Stimulated activated CD4-positive, alpha-beta T cell treated with anti-CD3 and anti-CD28 coated beads, TNF-alpha, amount 100 ng/mL, for 24 hours (primary cell): ENCODE results near the gene PNKP.

Source experiments
- DNase-seq, 3 experiments: peaks; one replicate each; pipeline ENCODE4 v3.0.0-alpha.2; 2020; ENCODE audit warnings: low read depth in 3 of 3

Gene PNKP

DNA sequence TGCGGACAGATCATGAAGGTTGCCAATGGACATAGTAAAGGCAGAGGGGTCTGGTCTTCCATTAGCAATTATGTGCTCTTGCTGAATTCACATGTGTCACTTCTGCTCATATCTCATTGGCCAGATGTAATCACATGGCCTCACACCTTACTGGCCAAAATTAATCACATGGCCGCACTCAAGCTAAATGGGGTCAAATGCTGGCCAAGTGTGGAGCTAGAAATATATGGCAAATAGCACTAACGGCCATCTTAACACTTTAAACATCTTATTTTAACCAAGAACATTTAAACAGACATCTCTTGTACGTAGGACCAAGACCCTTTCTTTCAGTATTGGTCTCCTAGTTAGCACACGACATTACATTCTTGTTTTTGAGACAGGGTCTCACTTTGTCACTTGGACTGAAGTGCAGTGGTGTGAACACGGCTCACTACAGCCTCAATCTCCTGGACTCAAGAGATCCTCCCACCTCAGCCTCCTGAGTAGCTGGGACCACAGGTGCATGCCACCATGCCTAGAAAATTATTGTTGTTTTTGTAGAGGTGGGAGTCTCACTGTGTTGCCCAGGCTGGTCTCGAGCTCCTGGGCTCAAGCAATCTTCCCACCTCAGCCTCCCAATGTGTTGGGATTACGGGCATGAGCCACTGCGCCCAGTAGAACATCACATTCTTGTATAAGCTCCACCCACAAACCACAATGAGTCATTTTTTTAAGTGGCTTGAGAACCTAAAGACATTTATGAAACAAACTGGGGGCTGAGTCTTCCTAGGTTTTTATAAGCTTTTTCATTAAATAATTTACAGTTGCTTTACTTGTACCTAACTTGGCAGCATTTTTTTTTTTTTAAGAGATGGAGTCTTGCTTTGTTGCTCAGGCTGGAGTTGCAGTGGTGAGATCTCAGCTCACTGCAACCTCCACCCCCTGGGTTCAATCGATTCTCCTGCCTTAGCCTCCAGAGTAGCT lies 19.4 kb downstream of the PNKP start:
- no peak for DNase-seq

DNA sequence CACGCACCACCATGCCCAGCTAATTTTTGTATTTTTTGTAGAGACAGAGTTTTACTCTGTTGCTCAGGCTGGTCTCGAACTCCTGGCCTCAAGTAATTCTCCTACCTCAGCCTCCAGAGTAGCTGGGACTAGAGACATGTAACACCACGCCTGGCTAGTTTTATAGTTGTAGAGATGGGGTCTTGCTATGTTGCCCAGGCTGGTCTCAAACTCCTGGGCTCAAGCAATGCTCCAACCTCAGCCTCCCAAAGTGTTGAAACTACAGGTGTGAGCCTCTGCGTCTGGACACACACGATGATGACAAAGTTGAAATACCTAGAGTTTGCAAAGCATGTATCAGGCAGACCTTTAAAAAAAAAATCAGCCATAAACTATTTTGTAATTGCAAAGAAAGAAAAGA lies 21.0 kb downstream of the PNKP start:
- no peak for DNase-seq

DNA sequence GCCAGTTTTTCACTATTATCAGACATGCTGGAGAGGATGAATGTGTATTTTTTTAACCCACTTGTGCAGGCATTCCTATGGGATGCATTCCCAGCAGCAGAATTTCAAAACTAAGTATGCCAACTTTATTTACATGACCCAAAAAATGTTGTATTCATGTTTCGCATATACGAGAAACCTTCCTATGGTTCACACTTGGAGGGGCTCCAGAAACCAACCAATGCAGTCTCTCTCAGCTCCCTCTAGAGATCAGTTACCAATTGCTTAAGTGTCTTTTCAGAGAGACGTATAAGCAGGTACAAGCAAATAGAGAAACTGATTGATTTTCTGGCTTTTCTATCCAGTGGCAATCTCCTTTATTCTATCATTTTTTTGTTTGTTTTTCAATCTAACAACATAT lies 22.0 kb downstream of the PNKP start:
- no peak for DNase-seq

DNA sequence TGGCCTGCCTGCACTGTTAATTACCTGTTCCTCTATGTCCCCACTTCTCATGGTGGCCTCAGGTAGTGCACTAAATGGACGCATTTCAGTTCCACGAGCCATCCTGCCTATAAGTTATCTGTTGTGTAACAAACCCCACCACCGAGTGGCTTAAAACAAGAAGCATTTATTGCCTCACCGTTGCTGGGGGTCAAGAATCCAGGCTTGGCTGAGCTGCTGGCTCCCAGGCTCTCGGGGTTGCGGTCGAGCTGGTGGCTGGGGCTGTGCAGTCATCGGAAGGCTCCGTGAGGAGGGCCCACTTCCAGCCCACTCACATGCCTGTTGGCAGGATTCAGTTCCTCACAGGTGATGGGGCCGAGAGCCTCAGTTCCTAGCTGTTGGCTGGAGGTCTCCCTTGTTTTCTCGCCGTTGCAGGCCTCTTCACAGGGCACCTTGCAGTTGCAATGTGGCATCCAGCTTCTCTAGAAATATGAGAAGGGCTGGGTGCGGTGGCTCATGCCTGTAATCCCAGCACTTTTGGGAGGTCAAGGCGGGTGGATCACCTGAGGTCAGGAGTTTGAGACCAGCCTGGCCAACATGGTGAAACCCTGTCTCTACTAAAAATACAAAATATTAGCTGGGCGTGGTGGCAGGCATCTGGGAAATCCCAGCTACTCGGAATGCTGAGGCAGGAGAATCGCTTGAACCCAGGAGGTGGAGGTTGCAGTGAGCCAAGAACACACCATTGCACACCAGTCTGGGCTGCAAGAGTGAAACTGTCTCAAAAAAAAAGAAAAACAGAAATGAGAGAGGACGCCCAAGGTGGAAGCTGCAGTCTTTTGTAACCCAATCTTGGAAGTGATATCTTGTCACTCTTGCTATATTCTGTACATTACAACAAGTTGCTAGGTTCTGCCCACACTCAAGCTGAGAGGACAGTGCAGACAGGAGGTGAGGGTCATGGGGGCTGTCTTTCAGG lies 23.0 kb downstream of the PNKP start:
- DNase-seq = no peak

DNA sequence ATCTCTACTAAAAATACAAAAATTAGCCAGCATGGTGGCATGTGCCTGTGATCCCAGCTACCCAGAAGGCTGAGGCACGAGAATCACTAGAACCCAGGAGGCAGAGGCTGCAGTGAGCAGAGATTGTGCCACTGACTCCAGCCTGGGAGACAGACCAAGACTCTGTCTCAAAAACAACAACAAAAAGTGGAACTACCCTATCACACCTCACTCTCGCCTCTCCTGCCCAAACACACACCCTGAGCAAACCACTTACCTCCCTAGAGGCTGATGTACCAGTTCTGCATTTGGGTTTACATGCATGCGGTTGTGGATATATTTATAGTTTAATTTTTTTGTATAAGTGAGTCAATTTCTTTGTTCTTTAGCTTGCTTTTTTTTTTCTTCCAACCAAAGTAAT lies 24.1 kb downstream of the PNKP start:
- no peak for DNase-seq

DNA sequence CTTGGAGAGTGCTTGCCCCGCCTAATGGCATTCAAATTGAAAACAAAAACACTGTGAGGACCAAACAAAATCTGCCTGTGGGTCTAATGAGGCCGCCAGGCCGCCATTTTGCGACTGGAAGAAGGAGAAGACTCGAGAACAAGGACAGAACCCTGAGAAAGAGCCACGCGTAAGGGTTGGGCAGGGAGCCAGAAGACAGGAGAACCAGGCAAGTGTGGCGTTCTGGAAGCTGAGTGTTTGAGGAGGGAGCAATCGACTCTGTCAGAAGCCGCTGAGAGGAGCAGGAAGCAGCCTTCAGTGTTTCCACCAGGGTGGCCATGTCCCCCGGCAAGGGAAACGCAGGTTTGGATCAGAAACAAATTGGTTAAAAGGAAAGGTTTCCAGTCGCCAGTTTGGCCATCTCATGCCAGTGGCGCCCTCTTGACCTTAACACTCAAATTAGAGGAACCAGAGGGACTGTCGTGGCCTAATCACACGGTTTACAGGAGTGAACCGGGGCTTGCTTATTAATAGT lies 26.6 kb downstream of the PNKP start:
- DNase-seq = no peak

DNA sequence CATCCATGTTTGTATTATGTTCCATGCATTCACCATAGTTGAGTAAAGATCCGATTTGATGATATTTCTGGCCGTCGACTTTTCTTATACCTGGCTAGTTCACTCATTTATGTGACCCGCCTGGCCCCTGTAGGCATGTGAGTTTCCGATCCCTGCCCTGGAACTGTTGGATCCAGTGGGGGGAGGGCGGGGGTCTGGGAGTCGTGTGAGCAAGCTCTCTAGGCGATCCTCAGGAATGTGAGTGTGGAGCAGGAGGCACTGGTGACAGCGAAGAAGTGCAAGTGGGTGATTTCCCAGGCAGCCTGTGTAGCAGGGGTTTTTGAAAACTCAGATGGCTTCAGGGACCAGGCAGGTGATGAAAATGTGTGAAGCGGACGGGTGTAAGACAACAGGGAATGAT lies 27.1 kb downstream of the PNKP start:
- no peak for DNase-seq

DNA sequence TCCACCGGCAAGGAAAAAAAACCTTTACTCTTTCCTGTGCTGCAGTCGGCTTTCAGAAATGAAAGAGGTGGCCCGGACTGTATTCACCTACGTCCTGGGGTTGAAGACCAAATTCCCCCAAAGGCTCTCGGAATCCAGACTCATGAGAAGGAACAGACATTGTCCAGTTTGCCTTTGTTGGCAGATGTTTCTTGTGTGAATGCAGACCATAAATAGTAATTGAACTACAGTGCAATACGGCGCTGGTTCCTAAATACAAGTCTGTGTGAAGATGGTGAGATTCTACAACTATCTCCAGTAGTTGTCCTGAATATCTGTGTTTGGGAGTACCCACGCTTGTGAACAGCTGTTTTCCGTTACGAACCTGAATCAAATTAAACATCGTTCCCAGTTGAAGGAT lies 27.7 kb downstream of the PNKP start:
- DNase-seq = no peak

DNA sequence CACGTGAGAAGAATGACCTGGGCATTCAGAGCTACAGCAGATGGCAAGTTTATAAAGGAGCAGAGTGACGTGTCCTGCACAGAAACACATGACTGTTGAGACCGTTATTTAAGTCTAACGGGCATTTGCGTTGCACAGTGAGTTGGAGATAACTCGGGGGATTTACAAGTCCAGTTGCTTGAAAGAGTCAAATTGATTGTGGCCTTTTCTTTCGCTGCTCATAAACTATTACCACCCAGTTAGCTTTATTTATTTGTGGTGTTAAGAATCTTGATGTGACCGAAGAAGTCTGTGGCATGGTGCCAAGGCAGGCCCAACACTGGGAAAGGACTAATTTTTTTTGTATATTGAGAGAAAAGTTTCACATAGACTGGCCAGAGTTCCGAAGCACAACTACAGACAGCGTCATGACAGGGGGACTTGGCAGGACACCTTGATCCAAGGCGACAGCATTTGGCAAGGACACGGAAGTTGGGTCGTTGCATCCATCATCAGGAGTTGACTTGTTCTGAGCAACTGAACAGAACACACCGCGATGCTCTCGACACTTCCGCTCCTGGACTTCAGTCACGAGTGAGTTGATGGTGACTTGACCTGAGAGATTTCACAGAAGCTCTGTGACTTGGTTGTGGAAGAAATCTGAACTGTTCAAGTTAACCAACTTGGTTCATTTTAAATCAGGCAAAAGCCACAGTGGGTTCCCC lies 28.3 kb downstream of the PNKP start:
- no peak for DNase-seq

DNA sequence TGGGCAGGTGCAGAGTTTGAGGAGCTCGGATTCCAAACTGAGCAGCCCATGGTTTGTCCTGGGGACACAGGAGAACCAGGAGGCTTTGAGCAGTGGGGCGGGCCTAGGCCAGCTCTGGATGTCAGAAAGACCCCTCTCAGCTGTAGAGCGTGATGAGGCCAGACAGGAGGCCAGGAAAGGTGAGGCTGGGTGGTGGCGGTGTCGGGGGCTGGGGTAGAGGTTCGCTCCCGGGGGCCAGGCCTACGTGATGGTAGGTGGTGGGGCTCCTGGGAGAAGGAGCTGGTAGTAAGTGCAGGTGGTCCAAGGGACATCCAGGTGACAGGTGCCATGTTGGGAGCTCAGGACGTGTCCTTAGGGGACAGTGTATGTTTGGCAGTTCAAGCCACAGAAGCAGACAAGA lies 30.0 kb downstream of the PNKP start:
- no peak for DNase-seq

DNA sequence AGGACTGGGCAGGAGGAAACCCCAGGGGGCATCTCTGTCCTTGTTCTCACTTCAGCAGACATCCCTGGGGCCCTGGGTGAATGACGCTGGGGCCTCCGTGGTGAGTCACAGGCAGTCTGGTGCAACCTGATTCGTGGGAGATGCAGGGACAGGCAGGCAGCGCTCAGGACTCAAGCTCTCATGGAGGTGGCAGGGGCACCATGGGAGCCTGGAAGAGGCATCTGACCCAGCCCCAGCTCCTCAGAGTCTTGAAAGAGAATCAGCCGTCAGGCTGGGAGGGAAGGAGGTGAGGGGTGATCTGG lies 30.4 kb downstream of the PNKP start:
- no peak for DNase-seq

DNA sequence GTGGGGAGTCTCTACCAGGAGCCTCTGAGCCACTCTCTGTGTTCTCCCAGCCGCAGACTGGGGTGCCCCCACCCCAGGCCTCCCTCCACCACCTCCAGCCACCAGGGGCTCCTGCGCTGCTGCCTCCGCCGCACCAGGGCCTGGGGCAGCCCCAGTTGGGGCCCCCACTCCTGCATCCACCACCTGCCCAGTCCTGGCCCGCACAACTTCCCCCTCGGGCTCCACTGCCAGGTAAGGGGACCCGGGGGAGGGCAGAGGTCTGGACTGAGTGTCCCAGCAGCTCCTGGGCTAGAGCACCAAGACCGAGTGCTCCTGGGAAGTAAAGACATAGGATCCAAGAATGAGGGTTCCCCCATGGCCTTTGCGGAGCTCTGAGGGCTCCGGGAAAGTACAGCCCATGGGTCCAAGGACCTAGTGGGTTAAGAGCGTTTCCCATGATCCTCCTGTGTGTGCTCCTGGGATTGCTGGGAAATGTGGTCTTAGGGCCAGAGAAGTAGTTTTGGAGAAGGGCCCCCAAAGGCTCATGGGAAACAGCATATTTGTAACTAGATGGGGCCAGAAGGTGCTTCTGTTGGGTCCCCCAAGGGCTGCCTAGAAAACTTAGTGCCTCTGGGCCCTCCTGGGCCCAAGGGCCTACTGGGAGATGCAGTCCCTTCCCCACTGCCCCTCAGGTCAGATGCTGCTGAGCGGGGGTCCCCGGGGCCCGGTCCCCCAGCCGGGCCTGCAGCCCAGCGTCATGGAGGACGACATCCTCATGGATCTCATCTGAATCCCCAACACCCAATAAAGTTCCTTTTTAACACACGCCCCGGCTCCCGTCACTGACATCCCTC lies 31.0 kb downstream of the PNKP start:
- DNase-seq = no peak

DNA sequence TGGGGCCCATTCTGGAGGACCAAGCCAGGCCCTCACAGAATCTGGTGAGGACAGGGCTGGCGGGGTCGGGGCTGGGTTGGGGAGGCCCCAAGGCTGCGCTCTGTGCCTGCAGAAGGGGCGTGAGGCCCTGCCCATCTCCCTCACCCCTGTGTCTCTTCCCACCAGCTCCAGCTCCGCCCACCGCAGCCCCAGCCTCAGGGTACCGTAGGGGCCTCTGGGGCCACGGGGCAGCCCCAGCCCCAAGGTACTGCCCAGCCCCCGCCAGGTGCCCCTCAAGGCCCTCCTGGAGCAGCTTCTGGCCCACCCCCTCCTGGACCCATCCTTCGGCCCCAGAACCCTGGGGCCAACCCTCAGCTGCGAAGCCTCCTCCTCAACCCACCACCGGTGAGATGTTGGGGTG lies 31.8 kb downstream of the PNKP start:
- DNase-seq = no peak

DNA sequence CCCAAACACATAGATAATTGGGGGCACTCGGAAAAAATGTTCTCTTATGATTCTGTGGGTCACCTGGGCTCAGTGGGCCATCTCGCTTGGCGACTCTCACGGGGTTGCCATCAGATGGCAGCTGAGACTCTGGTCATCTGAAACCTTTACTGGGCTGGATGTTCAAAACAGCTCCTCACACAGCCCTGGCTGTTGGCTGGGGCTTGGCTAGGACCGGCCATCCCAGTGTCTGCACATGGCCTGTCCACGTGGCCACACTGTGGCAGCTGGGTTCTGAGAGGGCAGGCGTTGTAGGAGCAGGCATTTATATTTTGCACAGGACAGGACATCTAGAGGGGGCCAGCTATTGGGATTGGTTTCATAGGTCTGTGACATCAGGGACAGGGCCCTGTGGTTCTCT lies 33.8 kb downstream of the PNKP start:
- no peak for DNase-seq

DNA sequence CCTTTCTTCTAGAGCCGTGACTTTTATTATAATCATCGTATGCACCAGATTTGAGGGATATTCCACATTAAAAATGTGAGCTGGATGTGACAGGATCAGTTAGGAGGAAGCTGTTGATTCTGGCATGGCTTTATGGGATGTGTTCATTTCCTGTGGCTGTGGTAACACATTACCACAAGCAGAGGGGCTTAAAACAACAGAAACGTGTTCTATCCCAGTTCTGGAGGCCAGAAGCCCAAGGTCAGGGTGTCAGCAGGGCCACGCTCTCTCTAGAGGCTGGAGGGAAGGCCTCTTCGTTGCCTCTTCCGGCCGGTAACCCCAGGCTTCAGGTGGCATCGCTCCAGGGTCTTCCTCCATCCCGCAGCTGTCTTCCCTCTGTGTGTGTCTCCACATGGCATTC lies 34.8 kb downstream of the PNKP start:
- DNase-seq = no peak

DNA sequence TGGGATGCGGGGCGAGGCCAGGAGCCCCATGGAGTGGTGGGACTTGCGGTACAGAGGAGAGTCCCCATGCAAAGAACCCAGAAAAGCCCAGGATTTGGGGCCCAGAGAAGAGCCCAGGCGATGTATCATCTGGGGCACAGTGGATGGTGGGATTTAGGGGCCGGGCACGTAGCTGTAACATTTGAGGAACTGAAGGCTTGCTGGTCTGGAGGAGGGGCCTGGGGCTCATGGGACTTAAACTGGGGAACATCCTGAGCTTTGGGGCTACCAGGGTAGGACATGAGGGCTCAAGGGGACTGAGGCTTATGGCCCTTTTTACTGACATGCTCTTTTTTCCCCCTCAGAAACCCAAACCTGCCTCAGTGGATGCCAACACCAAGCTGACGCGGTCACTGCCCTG lies 35.8 kb downstream of the PNKP start:
- no peak for DNase-seq

DNA sequence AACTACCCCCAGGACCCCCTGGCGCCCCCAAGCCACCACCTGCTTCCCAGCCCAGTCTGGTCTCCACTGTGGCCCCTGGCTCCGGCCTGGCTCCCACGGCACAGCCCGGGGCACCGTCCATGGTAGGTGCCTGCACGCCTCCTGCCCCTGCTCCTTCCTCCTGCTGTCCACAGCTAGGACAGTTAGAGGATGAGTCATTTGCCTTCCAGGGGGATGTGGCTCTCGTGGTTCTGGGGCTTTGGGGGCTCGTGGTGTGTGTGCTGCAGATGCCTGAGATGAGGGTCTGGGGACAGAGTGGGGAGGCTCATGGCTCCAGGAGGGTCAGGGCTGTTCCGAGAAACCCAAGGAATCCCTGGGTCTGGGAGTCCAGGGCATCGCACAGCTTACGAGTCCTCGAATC lies 36.6 kb downstream of the PNKP start:
- no peak for DNase-seq

DNA sequence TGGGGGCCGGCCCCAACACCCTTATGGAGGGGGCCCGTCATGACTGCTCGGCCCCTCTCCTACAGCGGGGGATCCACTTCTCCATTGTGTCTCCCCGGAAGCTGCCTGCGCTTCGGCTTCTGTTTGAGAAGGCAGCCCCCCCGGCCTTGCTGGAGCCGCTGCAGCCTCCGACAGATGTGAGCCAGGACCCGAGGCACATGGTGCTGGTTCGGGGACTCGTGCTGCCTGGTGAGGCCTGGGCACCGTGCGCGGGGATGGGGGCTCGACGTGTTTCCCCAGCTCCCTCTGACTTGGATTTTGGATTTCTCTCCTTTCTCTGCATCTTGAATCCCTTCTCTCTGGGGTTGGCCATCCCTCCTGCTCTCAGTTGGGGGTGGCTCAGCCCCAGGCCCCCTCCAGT lies 37.7 kb downstream of the PNKP start:
- no peak for DNase-seq

DNA sequence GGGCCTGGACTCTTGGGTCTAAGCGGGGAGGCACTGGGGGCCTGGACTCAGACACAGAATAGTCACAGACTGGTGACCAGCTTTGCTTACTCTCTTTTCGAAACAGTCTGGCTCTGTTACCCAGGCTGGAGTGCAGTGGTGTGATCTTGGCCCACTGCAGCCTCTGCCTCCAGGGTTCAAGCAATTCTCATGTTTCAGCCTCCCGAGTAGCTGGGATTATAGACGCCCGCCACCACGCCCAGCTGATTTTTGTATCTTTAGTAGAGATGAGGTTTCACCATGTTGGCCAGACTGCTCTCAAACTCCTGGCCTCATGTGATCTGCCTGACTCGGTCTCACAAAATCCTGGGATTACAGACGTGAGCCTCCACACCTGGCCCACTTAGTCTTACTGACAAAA lies 38.2 kb downstream of the PNKP start:
- no peak for DNase-seq

DNA sequence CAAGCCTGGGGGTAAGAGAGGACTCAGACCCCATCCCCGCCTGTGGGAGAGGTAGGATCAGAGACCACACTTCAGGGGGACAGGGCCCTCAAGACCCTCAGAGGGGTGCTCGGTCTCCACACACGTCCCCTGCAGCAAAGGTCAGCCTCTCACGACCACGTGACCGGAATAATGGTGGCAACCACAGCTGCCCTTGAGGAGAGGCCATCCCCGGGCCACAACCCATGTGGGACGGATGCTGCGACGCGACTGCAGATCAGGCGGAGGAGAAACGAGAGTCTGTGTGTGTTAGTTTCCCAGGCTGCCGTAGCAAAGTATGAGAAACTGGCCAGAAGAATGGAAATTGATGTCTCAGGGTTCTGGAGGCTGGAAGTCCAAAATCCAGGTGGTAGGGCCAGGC lies 40.3 kb downstream of the PNKP start:
- no peak for DNase-seq

DNA sequence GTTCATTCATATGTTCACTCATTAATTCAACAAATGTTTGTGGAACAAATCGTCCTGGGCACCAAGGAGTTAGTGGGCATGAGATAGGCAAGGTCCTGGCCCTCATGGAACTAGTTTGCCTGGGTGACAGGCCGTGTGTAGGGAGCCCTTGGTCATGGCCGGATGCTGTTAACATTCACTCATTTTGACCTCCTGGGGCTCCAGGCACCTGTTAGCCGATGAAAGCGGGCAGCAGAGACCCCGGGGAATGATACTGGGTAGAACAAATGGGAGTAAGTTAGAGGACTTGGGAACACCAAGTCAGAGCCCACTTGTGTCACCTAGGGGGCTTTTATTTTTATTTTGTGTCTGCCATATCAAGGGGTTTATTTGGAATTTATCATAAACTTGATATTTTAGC lies 42.7 kb downstream of the PNKP start:
- no peak for DNase-seq
